Central memory CD4-positive, alpha-beta T cell (primary cell): ENCODE measurements around the gene IPO9.

ENCODE experiments used
- DNase-seq: peaks from one replicate; pipeline ENCODE4 v3.0.0; 2022

The IPO9 gene

GRCh38 chr1:201907621-201908020 lies 78.7 kb downstream of the IPO9 start:
- DNase-seq, result no peak

- no peak for DNase-seq
Measured at GRCh38 chr1:201911826-201912571, 83.0 kb downstream of the IPO9 start.

- DNase-seq, result no peak
Measured at GRCh38 chr1:201912832-201913231, 83.9 kb downstream of the IPO9 start.

- DNase-seq, result no peak
Measured at GRCh38 chr1:201914456-201915235, 85.7 kb downstream of the IPO9 start.

- no peak for DNase-seq
Measured at GRCh38 chr1:201916649-201917249, 87.8 kb downstream of the IPO9 start.

GRCh38 chr1:201917362-201918033 lies 88.5 kb downstream of the IPO9 start:
- DNase-seq, result no peak

- no peak for DNase-seq
Measured at GRCh38 chr1:201918343-201918742, 89.4 kb downstream of the IPO9 start.

GRCh38 chr1:201921952-201922558 lies 93.1 kb downstream of the IPO9 start:
- no peak for DNase-seq

GRCh38 chr1:201925301-201925567 lies 96.3 kb downstream of the IPO9 start:
- DNase-seq, result no peak

GRCh38 chr1:201925981-201926645 lies 97.2 kb downstream of the IPO9 start:
- no peak for DNase-seq

GRCh38 chr1:201928266-201928665 lies 99.3 kb downstream of the IPO9 start:
- no peak for DNase-seq

- DNase-seq, result no peak
Measured at GRCh38 chr1:201930137-201930536, 101.2 kb downstream of the IPO9 start.

GRCh38 chr1:201930803-201931202 lies 101.8 kb downstream of the IPO9 start:
- DNase-seq, result no peak
